ENCODE results near the gene TBC1D7. TPM values are rescaled to one million over a fixed set of nuclear protein-coding genes. Genes with fewer than 3 reads are reported as not detected.

The TBC1D7 gene
- total RNA-seq, 4 donors from 2014 or later, result 5.7 to 14.9 (median 6.6) TPM

GRCh38 chr6:13274707-13275434 lies 53.5 kb downstream of the TBC1D7 start:
- in situ Hi-C loops (cut with MboI; ENCODE audit: low sequenced_read_pairs in 4 of 4) (no loop called here), intact Hi-C loops (cut with DNase I; ENCODE audit: low total_unique reads) (no loop called here)
- no peaks in the 10 kb centered on the region for H3K27me3 ChIP-seq
- DNase-seq (no peak), ATAC-seq (no peak)
- no peaks in the 10 kb centered on the region for H3K36me3 ChIP-seq
- H3K4me1 ChIP-seq, result no peaks in the 10 kb centered on the region
- no peaks in the 10 kb centered on the region for H3K9me3 ChIP-seq
- no peak overlapping the region for H3K4me3 ChIP-seq
- H3K27ac ChIP-seq, result no peak overlapping the region
- TF ChIP-seq POLR2A (IDR thresholded peaks at IDR 0.05) (no peak), CTCF (IDR thresholded peaks at IDR 0.05 in 4 of 5, conservative IDR thresholded peaks at IDR 0.05 in 1 of 5) (no peak)

- Histone ChIP-seq H3K4me1 (no peaks in the 10 kb centered on the region), H3K9me3 (no peaks in the 10 kb centered on the region), H3K36me3 (no peaks in the 10 kb centered on the region), H3K27ac (no peak overlapping the region), H3K4me3 (no peak overlapping the region), H3K27me3 (no peaks in the 10 kb centered on the region)
- in situ Hi-C loops (cut with MboI; ENCODE audit: low sequenced_read_pairs in 4 of 4) (no loop called here), intact Hi-C loops (cut with DNase I; ENCODE audit: low total_unique reads) (no loop called here)
- no peak for ATAC-seq
- no peak for DNase-seq
- TF ChIP-seq POLR2A (IDR thresholded peaks at IDR 0.05) (no peak), CTCF (IDR thresholded peaks at IDR 0.05 in 4 of 5, conservative IDR thresholded peaks at IDR 0.05 in 1 of 5) (no peak)
Observed at GRCh38 chr6:13273931-13274706, 54.2 kb downstream of the TBC1D7 start.

- no peak for DNase-seq
- H3K27me3 ChIP-seq, result no peaks in the 10 kb centered on the region
- in situ Hi-C loops (cut with MboI; ENCODE audit: low sequenced_read_pairs in 4 of 4), result no loop called here
- intact Hi-C loops (cut with DNase I; ENCODE audit: low total_unique reads), result no loop called here
- H3K4me3 ChIP-seq, result no peak overlapping the region
- no peaks in the 10 kb centered on the region for H3K36me3 ChIP-seq
- H3K27ac ChIP-seq, result no peak overlapping the region
- ATAC-seq, result no peak
- no peak for TF ChIP-seq CTCF (IDR thresholded peaks at IDR 0.05 in 4 of 5, conservative IDR thresholded peaks at IDR 0.05 in 1 of 5)
- TF ChIP-seq POLR2A (IDR thresholded peaks at IDR 0.05), result no peak
- H3K4me1 ChIP-seq, result no peaks in the 10 kb centered on the region
- H3K9me3 ChIP-seq, result no peaks in the 10 kb centered on the region
Observed at GRCh38 chr6:13273202-13273930, 55.0 kb downstream of the TBC1D7 start.

GRCh38 chr6:13272131-13273046 lies 55.9 kb downstream of the TBC1D7 start:
- intact Hi-C loops (cut with DNase I; ENCODE audit: low total_unique reads), result no loop called here
- TF ChIP-seq CTCF (IDR thresholded peaks at IDR 0.05 in 4 of 5, conservative IDR thresholded peaks at IDR 0.05 in 1 of 5) (no peak), POLR2A (IDR thresholded peaks at IDR 0.05) (no peak)
- Histone ChIP-seq H3K9me3 (no peaks in the 10 kb centered on the region), H3K27ac (no peak overlapping the region), H3K36me3 (no peaks in the 10 kb centered on the region), H3K4me3 (no peak overlapping the region), H3K4me1 (no peaks in the 10 kb centered on the region), H3K27me3 (no peaks in the 10 kb centered on the region)
- DNase-seq (peak; percentile 32 to 33), ATAC-seq (no peak)
- in situ Hi-C loops (cut with MboI; ENCODE audit: low sequenced_read_pairs in 4 of 4), result no loop called here
